ENCODE results near the gene RAPGEF4.

RAPGEF4 gene

GRCh38 chr2:172856606-172857005 is 121.0 kb downstream of the RAPGEF4 start:
- CTCF ChIA-PET = interaction anchor here (1.3 kb wide), 1 partner anchor 74 kb away, joined by 4 read pairs; no protein-coding TSS in a partner anchor
- no peak for TF ChIP-seq CTCF (IDR thresholded peaks at IDR 0.05; ENCODE audit: control extremely low read depth, extremely low read depth, low read depth, missing control alignments)

GRCh38 chr2:172858473-172858745 is 122.8 kb downstream of the RAPGEF4 start:
- no peak for DNase-seq (ENCODE audit: extremely low spot score)
- POLR2A ChIA-PET = no interaction called here
- CTCF ChIA-PET = interaction anchor here (1.2 to 2.6 kb wide), 4 partner anchors 15 to 73 kb away, joined by 3 to 18 read pairs (median 4); no protein-coding TSS in a partner anchor
- TF ChIP-seq CTCF (IDR thresholded peaks at IDR 0.05; ENCODE audit: control extremely low read depth, extremely low read depth, low read depth, missing control alignments) = no peak

More at GRCh38 chr2:172856606-172857005, 121.0 kb downstream of the RAPGEF4 start:
- DNase-seq (ENCODE audit: extremely low spot score) = no peak
- POLR2A ChIA-PET = interaction anchor here (0.6 kb wide), 1 partner anchor 1202 kb away, joined by 5 read pairs; no protein-coding TSS in a partner anchor

GRCh38 chr2:172859581-172860335 is 124.1 kb downstream of the RAPGEF4 start:
- DNase-seq (ENCODE audit: extremely low spot score) = no peak
- POLR2A ChIA-PET = no interaction called here
- no peak for TF ChIP-seq CTCF (IDR thresholded peaks at IDR 0.05; ENCODE audit: control extremely low read depth, extremely low read depth, low read depth, missing control alignments)
- CTCF ChIA-PET = interaction anchor here (1.2 to 2.6 kb wide), 5 partner anchors 10 to 72 kb away, joined by 3 to 18 read pairs (median 4); no protein-coding TSS in a partner anchor

- CTCF ChIA-PET = interaction anchor here (1.8 to 2.6 kb wide), 2 partner anchors 68 to 71 kb away, joined by 6 to 18 read pairs; no protein-coding TSS in a partner anchor
- TF ChIP-seq CTCF (IDR thresholded peaks at IDR 0.05; ENCODE audit: control extremely low read depth, extremely low read depth, low read depth, missing control alignments) = no peak
- DNase-seq (ENCODE audit: extremely low spot score) = no peak
- POLR2A ChIA-PET = no interaction called here
Measured at GRCh38 chr2:172860336-172860707, 124.7 kb downstream of the RAPGEF4 start.

- ChIA-PET POLR2A (no interaction called here), CTCF (no interaction called here)
- TF ChIP-seq CTCF (IDR thresholded peaks at IDR 0.05; ENCODE audit: control extremely low read depth, extremely low read depth, low read depth, missing control alignments) = no peak
- no peak for DNase-seq (ENCODE audit: extremely low spot score)
Measured at GRCh38 chr2:172861098-172861497, 125.5 kb downstream of the RAPGEF4 start.

GRCh38 chr2:172861656-172862476 is 126.2 kb downstream of the RAPGEF4 start:
- ChIA-PET CTCF (interaction anchor here (4.2 kb wide), 1 partner anchor 70 kb away, joined by 42 read pairs; no protein-coding TSS in a partner anchor), POLR2A (no interaction called here)
- TF ChIP-seq CTCF (IDR thresholded peaks at IDR 0.05; ENCODE audit: control extremely low read depth, extremely low read depth, low read depth, missing control alignments) = no peak
- DNase-seq (ENCODE audit: extremely low spot score) = no peak

Data from GM10248 (cell line).